HG03095 (cell line): Measurements from ENCODE around the gene OR7C2.

Experiments
- ATAC-seq: cut with Tn5 transposase; IDR thresholded peaks from one replicate; pipeline ENCODE4 v1.9.1; 2021; ENCODE audit warnings: moderate library complexity; ENCODE audit not compliant: unreplicated experiment

OR7C2 gene

DNA sequence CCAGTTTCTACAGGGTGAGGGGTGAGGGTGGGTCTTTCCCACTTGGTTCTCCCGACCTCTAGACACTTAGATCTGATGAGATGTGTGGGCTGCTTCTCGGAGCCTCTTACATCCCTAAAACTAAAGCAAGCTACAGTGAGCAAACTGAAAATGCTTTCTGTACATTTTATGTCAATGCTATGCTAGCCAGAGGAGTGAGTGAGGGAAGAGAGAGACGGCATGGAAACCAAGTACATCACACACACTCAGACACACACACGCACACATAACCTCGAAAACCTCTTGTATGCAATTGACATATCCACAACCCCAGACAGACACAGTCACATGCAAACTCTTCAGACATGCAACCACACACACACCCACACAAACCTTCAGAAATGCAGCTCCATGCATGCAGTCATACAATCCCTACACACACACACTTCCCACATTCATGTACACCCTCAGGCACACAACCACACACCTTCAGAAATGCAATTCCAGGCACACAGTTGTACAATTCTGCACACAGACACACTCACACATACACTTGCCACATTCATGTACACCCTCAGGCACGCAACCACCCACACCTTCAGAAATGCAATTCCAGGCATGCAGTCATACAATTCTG is 37.0 kb downstream of the OR7C2 start:
- no peak for ATAC-seq

DNA sequence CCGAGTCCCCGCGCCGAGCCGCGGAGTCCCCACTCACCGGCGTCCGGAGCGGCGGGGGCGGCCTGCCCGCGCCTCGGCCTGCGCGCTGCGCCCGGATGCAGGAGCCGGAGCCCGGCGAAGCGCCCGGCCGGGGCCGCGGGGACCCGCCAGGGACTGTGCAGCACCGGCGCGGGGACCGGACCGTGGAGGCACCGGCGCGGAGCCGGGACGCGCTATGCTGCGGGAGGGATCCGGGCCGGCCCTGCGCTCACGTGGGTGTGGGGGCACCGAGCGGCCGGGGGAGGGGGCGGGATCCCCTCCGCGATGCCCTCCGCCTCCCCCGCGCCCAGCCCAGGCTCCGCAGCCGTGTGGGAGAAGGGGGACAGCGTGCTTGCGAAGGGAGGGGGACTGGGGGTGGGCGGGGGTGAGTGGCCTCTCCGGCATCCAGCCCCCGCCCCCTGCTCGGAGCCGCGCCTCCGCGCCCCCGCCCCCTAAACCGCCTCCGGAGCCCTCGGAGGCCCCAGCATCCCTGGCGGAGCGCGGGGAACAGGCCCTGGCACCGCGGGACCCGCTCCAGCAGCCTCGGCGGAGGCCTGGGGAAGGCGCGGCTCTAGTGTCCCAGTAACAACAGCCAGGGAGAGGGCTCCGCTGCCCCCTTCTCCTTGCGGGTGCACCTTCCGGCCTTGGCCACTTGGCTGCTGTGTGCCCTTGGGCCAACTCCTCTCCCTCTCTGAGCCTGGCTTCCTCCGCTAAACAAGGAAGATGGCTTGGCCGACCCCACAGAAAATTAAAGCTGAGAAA is 38.4 kb downstream of the OR7C2 start, which contains the start of gene SLC1A6:
SLC1A6 (minus strand) TSS at position 389 of the 780 bp plus-strand sequence. CDS start 6,954 bp downstream, outside the sequence.
- ATAC-seq: no peak

DNA sequence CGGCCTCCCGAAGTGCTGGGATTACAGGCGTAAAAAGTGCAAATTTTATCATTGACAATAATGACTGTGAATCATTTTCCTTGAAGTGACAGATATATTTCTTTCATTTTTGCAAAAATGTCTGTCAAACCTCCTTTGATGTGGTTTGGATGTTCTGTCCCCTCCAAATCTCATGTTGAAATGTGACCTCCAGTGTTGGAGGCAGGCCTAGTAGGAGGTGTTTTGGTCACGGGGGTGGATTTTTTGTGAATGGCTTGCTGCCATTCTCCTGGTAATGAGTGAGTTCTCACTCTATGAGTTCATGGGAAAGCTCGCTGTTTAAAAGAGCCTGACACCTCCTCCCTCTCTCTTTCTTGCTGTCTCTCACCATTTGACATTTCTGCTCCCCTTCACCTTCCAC is 43.8 kb downstream of the OR7C2 start:
- ATAC-seq: no peak
